ENCODE data around the gene CNTNAP4.

The CNTNAP4 gene

GRCh38 chr16:76385601-76386230 lies 108.5 kb downstream of the CNTNAP4 start:
- Histone ChIP-seq H3K27ac (no peak overlapping the region), H3K4me3 (no peak overlapping the region)

- H3K27ac ChIP-seq, result no peak overlapping the region
Observed at GRCh38 chr16:76386784-76387183, 109.6 kb downstream of the CNTNAP4 start.

GRCh38 chr16:76387994-76388393 lies 110.8 kb downstream of the CNTNAP4 start:
- no peak overlapping the region for H3K27ac ChIP-seq
- no peak overlapping the region for H3K4me3 ChIP-seq

More at GRCh38 chr16:76386784-76387183, 109.6 kb downstream of the CNTNAP4 start:
- no peak overlapping the region for H3K4me3 ChIP-seq

GRCh38 chr16:76389126-76389525 lies 111.9 kb downstream of the CNTNAP4 start:
- no peak overlapping the region for H3K27ac ChIP-seq
- no peak overlapping the region for H3K4me3 ChIP-seq

GRCh38 chr16:76390476-76390875 lies 113.3 kb downstream of the CNTNAP4 start:
- Histone ChIP-seq H3K4me3 (no peak overlapping the region), H3K27ac (no peak overlapping the region)

- Histone ChIP-seq H3K27ac (no peak overlapping the region), H3K4me3 (no peak overlapping the region)
Observed at GRCh38 chr16:76396977-76397376, 119.8 kb downstream of the CNTNAP4 start.

GRCh38 chr16:76409706-76410105 lies 132.5 kb downstream of the CNTNAP4 start:
- no peak overlapping the region for H3K4me3 ChIP-seq
- H3K27ac ChIP-seq, result no peak overlapping the region

GRCh38 chr16:76421571-76421970 lies 144.4 kb downstream of the CNTNAP4 start:
- H3K27ac ChIP-seq, result no peak overlapping the region
- no peak overlapping the region for H3K4me3 ChIP-seq

- Histone ChIP-seq H3K27ac (no peak overlapping the region), H3K4me3 (no peak overlapping the region)
Observed at GRCh38 chr16:76428858-76429257, 151.7 kb downstream of the CNTNAP4 start.

GRCh38 chr16:76441391-76441790 lies 164.2 kb downstream of the CNTNAP4 start:
- Histone ChIP-seq H3K27ac (no peak overlapping the region), H3K4me3 (no peak overlapping the region)

- H3K4me3 ChIP-seq, result no peak overlapping the region
- H3K27ac ChIP-seq, result no peak overlapping the region
Observed at GRCh38 chr16:76441876-76442275, 164.7 kb downstream of the CNTNAP4 start.

GRCh38 chr16:76443973-76444372 lies 166.8 kb downstream of the CNTNAP4 start:
- no peak overlapping the region for H3K27ac ChIP-seq
- no peak overlapping the region for H3K4me3 ChIP-seq

GRCh38 chr16:76444832-76445231 lies 167.6 kb downstream of the CNTNAP4 start:
- no peak overlapping the region for H3K27ac ChIP-seq

GRCh38 chr16:76445815-76446214 lies 168.6 kb downstream of the CNTNAP4 start:
- Histone ChIP-seq H3K4me3 (no peak overlapping the region), H3K27ac (no peak overlapping the region)

More at GRCh38 chr16:76444832-76445231, 167.6 kb downstream of the CNTNAP4 start:
- no peak overlapping the region for H3K4me3 ChIP-seq

- Histone ChIP-seq H3K4me3 (no peak overlapping the region), H3K27ac (no peak overlapping the region)
Observed at GRCh38 chr16:76446251-76446650, 169.1 kb downstream of the CNTNAP4 start.

- Histone ChIP-seq H3K4me3 (no peak overlapping the region), H3K27ac (no peak overlapping the region)
Observed at GRCh38 chr16:76450890-76451289, 173.7 kb downstream of the CNTNAP4 start.

- Histone ChIP-seq H3K4me3 (no peak overlapping the region), H3K27ac (no peak overlapping the region)
Observed at GRCh38 chr16:76455257-76455656, 178.1 kb downstream of the CNTNAP4 start.

- H3K4me3 ChIP-seq, result no peak overlapping the region
- no peak overlapping the region for H3K27ac ChIP-seq
Observed at GRCh38 chr16:76456016-76456415, 178.8 kb downstream of the CNTNAP4 start.

- no peak overlapping the region for H3K4me3 ChIP-seq
- peak overlapping the region in 1 of 21 experiments; percentile 13 for H3K27ac ChIP-seq
Observed at GRCh38 chr16:76459111-76459510, 181.9 kb downstream of the CNTNAP4 start.

GRCh38 chr16:76461836-76462235 lies 184.6 kb downstream of the CNTNAP4 start:
- Histone ChIP-seq H3K27ac (no peak overlapping the region), H3K4me3 (no peak overlapping the region)

- Histone ChIP-seq H3K27ac (no peak overlapping the region), H3K4me3 (no peak overlapping the region)
Observed at GRCh38 chr16:76464955-76465620, 187.9 kb downstream of the CNTNAP4 start.

- H3K4me3 ChIP-seq, result no peak overlapping the region
- no peak overlapping the region for H3K27ac ChIP-seq
Observed at GRCh38 chr16:76466871-76467270, 189.7 kb downstream of the CNTNAP4 start.

Data from skin epidermis (tissue), 12 donors.